ENCODE results near the gene CLK2.
"Not testable (repeated sequence)": the region's sequence is repeated elsewhere in the genome, so short reads cannot be mapped to it uniquely, and the experiment has no call there.

Gene CLK2

GRCh38 chr1:155241069-155241679 is 32.1 kb downstream of the CLK2 start:
- DNase-seq, result peak; percentile 88 to 91

GRCh38 chr1:155236451-155236850 is 36.9 kb downstream of the CLK2 start:
- no peak for DNase-seq

- not testable (repeated sequence) for DNase-seq
Observed at GRCh38 chr1:155235375-155235774, 37.9 kb downstream of the CLK2 start.

- not testable (repeated sequence) for DNase-seq
Observed at GRCh38 chr1:155233502-155233901, 39.8 kb downstream of the CLK2 start.

GRCh38 chr1:155232001-155232978 is 41.0 kb downstream of the CLK2 start:
- not testable (repeated sequence) for DNase-seq

GRCh38 chr1:155231302-155231701 is 42.0 kb downstream of the CLK2 start:
- DNase-seq, result not testable (repeated sequence)

- DNase-seq, result no peak
Observed at GRCh38 chr1:155228096-155228427, 45.2 kb downstream of the CLK2 start.

- DNase-seq, result peak; percentile 100
Observed at GRCh38 chr1:155227261-155228095, 45.8 kb downstream of the CLK2 start.

- DNase-seq, result peak in 1 of 2 experiments; percentile 41
Observed at GRCh38 chr1:155226910-155227260, 46.4 kb downstream of the CLK2 start.

GRCh38 chr1:155226188-155226909 is 47.0 kb downstream of the CLK2 start:
- peak; percentile 74 to 80 for DNase-seq

GRCh38 chr1:155225404-155225759 is 47.9 kb downstream of the CLK2 start:
- not testable (repeated sequence) for DNase-seq

GRCh38 chr1:155223047-155223446 is 50.3 kb downstream of the CLK2 start:
- DNase-seq, result no peak

- not testable (repeated sequence) for DNase-seq
Observed at GRCh38 chr1:155220211-155220965, 52.9 kb downstream of the CLK2 start.

GRCh38 chr1:155219592-155220031 is 53.7 kb downstream of the CLK2 start:
- peak in 1 of 2 experiments; percentile 54 for DNase-seq

GRCh38 chr1:155218854-155219591 is 54.3 kb downstream of the CLK2 start:
- DNase-seq, result peak; percentile 84 to 93

- not testable (repeated sequence) for DNase-seq
Observed at GRCh38 chr1:155214702-155215101, 58.6 kb downstream of the CLK2 start.
